Endometrial microvascular endothelial cells (primary cell): ENCODE measurements around the gene IQCB1. TPM values are rescaled to one million over a fixed set of nuclear protein-coding genes. Genes with fewer than 3 reads are reported as not detected.

ENCODE experiments used
- total RNA-seq: library from RNA; depleted of rRNA; stranded (reverse); fragments of >200 nt; gene quantifications from one replicate; pipeline ENCODE4 v1.2.3, GENCODE V29; 2015; ENCODE audit errors: inconsistent ontology term

IQCB1 gene
- total RNA-seq, 1 donor from 2014 or later: 8.4 TPM

Other genes with a start within 250 kb of the IQCB1 start
- gene FBXO40, start 241.7 kb downstream of the IQCB1 start, total RNA-seq: not detected
- 113 TPM for gene HCLS1, start 174.2 kb downstream of the IQCB1 start, total RNA-seq
- gene GOLGB1, start 85.3 kb downstream of the IQCB1 start, total RNA-seq: 15.1 TPM
- 3.7 TPM for gene EAF2, start 149 bp upstream of the IQCB1 start, total RNA-seq
- gene SLC15A2, start 59.3 kb upstream of the IQCB1 start, total RNA-seq: 0.09 TPM
- not detected for gene ILDR1, start 187.2 kb upstream of the IQCB1 start, total RNA-seq
- not detected for gene CD86, start 220.3 kb upstream of the IQCB1 start, total RNA-seq